NCI-H1105 treated with DMSO at 0.1 percent for 48 hours (cell line): ENCODE results near the gene TSHZ1.

Experiments used
- DNase-seq: peaks from one replicate; lab custom pipeline; 2025; lab: John Stamatoyannopoulos, UW

TSHZ1 gene

GRCh38 chr18:75222407-75222806 lies 11.8 kb downstream of the TSHZ1 start:
- no peak for DNase-seq

- DNase-seq = no peak
These were observed 13.2 kb downstream of the TSHZ1 start for GRCh38 chr18:75223687-75224347.

GRCh38 chr18:75226286-75226955 lies 15.8 kb downstream of the TSHZ1 start:
- DNase-seq = no peak

GRCh38 chr18:75226956-75227316 lies 16.3 kb downstream of the TSHZ1 start:
- DNase-seq = no peak

GRCh38 chr18:75227535-75228296 lies 17.1 kb downstream of the TSHZ1 start:
- no peak for DNase-seq

- DNase-seq = no peak
These were observed 18.4 kb downstream of the TSHZ1 start for GRCh38 chr18:75228967-75229366.

GRCh38 chr18:75229437-75229836 lies 18.8 kb downstream of the TSHZ1 start:
- DNase-seq = no peak

GRCh38 chr18:75230163-75231052 lies 19.8 kb downstream of the TSHZ1 start:
- peak; percentile 9 for DNase-seq

GRCh38 chr18:75231053-75231406 lies 20.4 kb downstream of the TSHZ1 start:
- DNase-seq = no peak

- no peak for DNase-seq
These were observed 24.3 kb downstream of the TSHZ1 start for GRCh38 chr18:75234901-75235300.

- DNase-seq = no peak
These were observed 25.3 kb downstream of the TSHZ1 start for GRCh38 chr18:75235896-75236295.

GRCh38 chr18:75238100-75238499 lies 27.5 kb downstream of the TSHZ1 start:
- DNase-seq = no peak

GRCh38 chr18:75238786-75239185 lies 28.2 kb downstream of the TSHZ1 start:
- no peak for DNase-seq

- no peak for DNase-seq
These were observed 29.8 kb downstream of the TSHZ1 start for GRCh38 chr18:75240433-75240832.

- no peak for DNase-seq
These were observed 31.1 kb downstream of the TSHZ1 start for GRCh38 chr18:75241705-75242104.

GRCh38 chr18:75244351-75245313 lies 34.0 kb downstream of the TSHZ1 start:
- no peak for DNase-seq

GRCh38 chr18:75246721-75247610 lies 36.4 kb downstream of the TSHZ1 start:
- DNase-seq = no peak

- peak; percentile 7 for DNase-seq
These were observed 37.2 kb downstream of the TSHZ1 start for GRCh38 chr18:75247611-75248421.
